Prostate gland (tissue), 2 donors: ENCODE measurements around the gene MRPS25.

Experiments
- CTCF ChIP-seq, 4 experiments: fragments of 200-600 bp in 2 of 4; fragments of 450-650 bp in 2 of 4; sonication (generic) in 2 of 4; IDR thresholded peaks; 1 replicate in 3 of 4; 2 replicates in 1 of 4; pipeline ENCODE4 v1.5.1; 2016 to 2019; ENCODE audit warnings: antibody characterized with exemption in 4 of 4, mild to moderate bottlenecking in 2 of 4, moderate library complexity in 2 of 4
- POLR2A ChIP-seq: fragments of 450-650 bp; IDR thresholded peaks from one replicate; pipeline ENCODE4 v1.6.1; 2016; ENCODE audit warnings: antibody characterized with exemption, mild to moderate bottlenecking

- no peak for TF ChIP-seq CTCF (IDR thresholded peaks at IDR 0.05)
- TF ChIP-seq POLR2A, result no peak
Observed at GRCh38 chr3:15074500-15074899, 9.4 kb upstream of the MRPS25 start.
